PC-3 (cell line): ENCODE results near the gene DNASE1L2.

Experiments used
- CTCF ChIP-seq: fragments of 300-600 bp; sonication (generic); conservative IDR thresholded peaks from 2 replicates; pipeline ENCODE4 v1.5.1; 2017; ENCODE audit warnings: antibody characterized with exemption, low read depth, mild to moderate bottlenecking, low read length
- EZH2 ChIP-seq: fragments of 300-600 bp; sonication (generic); IDR thresholded peaks from one replicate; pipeline ENCODE4 v1.6.1; 2017; ENCODE audit warnings: antibody characterized with exemption, mild to moderate bottlenecking, low read length; ENCODE audit not compliant: unreplicated experiment

GRCh38 chr16:2270588-2271470 is 34.6 kb downstream of the DNASE1L2 start:
- TF ChIP-seq EZH2 (no peak), CTCF (no peak)
